Suppressor macrophage treated with lipopolysaccharide for 1 hour (primary cell): ENCODE measurements around the gene PIGN.
"Not testable (repeated sequence)": the region's sequence is repeated elsewhere in the genome, so short reads cannot be mapped to it uniquely, and the experiment has no call there.

ENCODE experiments used
- DNase-seq, 3 donors: peaks; one replicate each; pipeline ENCODE4 v3.0.0-alpha.2; 2020 to 2022

Gene PIGN

DNA sequence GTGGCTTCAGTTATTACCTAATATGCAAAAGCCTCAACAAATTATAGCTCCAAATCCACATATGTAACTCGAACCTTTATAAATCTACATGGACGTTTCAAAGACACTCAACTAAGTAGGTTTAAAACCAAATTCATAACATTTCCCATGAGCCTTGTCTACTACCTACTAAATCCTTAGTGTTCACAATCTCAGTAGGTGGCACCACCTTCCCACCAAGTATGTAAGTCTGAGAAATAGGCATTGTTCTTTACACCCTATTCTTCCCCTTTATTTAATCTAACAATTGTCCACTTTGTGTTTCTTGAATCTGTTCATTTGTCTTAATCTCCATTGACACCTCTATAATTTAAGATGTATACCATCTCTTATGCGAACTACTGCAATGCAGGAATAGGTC, 4.6 kb downstream of the PIGN start:
- no peak for DNase-seq

DNA sequence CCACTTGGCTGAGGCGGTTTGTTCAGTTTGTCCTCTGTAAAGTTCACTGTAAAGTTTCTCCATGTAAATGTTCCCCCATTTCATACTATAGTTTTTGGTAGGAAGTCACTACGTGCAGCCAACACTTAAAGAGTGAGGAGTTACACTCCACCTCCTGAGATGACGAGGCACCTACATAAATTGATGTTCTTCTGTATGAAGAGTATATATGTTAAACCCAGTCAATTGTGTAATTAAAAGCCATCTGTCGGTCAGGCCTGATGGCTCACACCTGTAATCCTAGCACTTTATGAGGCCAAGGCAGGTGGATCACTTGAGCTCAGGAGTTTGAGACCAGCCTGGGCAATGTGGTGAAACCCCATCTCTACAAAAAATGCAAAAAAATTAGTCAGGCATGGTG, 7.6 kb downstream of the PIGN start:
- DNase-seq: no peak

DNA sequence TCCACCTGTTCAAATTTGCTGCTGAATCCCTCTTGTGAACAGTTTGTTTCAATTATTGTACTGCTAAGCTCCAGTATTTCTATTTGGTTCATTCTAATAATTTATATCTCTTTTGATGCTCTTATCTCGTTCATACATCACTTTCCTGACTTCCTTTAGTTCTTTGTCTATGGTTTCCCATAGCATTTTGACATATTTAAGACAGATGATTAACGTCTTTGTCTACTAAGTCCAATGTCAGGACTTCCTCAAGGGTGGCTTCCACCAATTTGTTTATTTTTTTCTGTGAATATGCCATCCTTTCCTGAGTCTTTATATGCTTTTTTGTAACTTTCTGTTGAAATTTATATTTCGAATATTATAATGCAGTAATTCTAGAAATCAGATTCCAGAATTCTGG, 9.6 kb downstream of the PIGN start:
- no peak for DNase-seq

DNA sequence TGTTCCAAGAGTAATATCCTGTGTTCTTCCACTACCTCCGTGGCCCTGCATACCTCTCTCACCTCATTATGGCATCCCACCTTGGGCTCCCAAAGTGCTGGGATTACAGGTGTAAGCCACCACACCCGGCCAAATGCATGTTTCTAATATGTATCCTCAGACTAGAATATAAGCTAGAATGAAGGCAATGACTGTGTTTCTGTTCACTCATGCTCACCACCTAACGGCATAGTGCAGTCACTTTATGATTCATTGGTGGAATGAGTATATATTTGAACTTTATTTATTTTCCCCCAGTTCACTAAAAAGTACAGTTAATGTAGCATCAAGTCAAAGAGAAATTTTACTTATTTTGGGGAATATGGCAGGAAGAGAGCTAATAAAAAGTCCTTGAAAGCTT, 11.3 kb downstream of the PIGN start:
- no peak for DNase-seq

DNA sequence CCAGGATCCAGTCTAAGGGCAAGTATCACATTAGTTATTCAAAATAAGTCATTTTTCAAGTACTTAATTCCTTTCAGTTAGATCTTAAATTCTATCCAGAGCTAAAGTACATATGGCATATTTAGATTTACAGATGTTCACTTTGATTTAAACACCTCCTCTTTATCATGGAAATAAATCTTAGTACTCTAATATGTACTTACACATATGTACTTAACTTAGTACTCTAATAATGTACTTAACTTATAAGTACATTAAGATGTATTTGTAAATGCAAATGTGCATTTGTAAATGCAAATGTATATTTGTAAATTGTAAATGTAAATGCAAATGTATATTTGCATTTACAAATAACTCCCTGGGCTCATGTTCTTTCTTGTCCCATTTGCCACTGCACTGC, 14.6 kb downstream of the PIGN start:
- DNase-seq: no peak

DNA sequence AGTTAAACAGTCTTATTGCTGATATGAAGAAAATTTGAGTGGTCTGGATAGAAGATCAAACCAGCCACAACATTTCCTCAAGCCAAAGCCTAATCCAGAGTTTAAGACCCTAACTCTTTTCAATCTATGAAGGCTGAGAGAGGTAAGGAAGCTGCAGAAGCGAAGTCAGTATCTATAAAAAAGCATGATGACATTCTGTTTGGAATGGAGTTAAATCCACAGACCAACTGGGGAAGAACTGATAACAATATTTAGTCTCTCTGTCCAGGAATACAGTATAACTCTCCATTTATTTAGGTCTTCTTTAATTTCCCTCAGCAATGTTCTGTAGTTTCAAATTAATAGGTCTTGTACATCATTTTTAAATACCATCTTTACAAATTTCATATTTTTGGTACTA, 16.0 kb downstream of the PIGN start:
- no peak for DNase-seq

DNA sequence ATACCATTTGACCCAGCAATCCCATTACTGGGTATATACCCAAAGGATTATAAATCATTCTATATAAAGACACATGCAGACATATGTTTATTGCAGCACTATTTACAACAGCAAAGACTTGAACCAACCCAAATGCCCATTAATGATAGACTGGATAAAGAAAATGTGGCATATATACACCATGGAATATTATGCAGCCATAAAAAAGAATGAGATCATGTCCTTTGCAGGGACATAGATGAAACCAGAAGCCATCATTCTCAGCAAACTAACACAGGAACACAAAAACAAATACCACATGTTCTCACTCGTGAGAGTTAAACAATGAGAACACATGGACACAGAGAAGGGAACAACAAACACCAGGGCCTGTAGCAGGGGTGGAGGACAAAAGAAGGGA, 20.3 kb downstream of the PIGN start:
- not testable (repeated sequence) for DNase-seq

DNA sequence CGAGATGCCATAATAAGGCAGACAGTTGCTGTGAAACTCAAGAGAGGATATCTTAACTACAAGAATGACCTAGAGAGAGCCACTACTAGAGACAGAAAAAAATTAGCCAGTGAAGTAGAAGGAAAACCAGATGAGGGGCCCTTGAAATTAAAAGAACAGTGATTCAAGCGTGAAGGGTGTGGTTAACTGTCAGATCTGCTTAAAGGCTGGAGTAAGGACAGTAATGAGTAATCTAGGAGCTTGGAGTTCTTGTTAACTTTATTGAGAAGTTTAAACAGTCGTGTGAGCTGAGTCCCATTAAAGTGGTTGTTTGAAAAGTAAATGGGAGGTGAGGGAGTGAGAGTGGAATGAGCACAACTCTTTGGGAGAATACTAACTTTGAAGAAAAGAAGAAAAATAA, 21.3 kb downstream of the PIGN start:
- DNase-seq: no peak

DNA sequence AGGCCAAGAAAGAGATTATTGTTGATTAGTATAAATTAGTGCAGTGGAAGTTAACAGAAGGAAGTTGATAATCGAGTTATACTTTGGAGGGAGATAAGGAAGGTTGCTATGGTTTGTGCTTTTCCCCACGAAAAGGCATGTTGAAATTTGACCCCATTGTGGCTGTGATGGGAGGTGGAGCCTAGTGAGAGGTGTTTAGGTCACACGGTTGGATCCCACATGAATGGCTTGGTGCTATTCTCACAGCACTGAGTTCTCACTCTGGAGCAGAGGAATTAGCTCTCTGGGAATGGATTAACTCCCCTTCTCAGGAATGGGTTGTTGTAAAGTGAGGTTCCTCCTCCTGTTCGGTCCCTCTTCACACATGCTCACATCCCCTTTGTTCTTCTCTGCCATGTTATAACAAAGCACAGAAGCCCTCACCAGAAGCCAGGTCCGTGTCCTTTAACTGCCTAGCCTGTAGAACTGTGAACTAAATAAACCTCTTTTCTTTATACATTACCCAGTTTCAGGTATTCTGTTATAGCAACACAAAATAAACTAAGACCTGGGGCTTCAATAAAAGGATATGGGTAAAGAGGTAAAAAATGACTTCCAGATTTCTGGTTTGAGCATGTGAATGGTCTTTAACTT, 21.9 kb downstream of the PIGN start:
- DNase-seq: no peak

DNA sequence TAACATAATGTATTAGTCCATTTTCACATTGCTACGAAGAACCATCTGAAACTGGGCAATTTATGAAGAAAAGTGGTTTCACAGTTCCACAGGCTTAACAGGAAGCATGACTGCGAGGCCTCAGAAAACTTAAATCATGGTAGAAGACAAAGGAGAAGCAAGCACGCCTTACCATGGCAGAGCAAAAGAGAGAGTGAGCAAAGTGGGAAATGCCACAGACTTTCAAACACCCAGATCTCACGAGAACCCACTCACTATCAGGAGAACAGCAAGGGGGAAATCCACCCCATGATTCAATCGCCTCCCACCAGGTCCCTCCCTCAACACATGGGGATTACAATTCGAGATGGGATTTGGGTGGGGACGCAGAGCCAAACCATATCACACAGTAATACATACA, 22.5 kb downstream of the PIGN start:
- peak; percentile 27 to 56 (median 38) for DNase-seq

DNA sequence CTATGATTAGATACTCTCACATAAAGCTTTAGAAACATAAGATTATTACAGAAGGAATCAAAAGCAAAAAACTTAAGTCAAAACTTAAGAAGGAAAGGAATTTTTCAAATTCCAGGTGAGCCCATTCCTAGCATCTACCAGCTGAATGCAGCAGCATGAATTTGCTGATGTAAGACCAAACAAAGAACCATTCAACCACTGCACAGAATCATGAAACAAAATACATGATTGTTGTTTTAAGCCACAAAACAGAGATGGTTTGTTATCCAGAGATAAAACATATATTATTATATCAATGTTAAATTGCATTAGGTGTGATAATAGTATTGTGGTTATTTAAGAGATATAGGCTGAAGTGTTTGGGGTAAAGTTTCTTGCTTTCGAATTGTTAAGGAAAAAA, 29.0 kb downstream of the PIGN start:
- DNase-seq: no peak

DNA sequence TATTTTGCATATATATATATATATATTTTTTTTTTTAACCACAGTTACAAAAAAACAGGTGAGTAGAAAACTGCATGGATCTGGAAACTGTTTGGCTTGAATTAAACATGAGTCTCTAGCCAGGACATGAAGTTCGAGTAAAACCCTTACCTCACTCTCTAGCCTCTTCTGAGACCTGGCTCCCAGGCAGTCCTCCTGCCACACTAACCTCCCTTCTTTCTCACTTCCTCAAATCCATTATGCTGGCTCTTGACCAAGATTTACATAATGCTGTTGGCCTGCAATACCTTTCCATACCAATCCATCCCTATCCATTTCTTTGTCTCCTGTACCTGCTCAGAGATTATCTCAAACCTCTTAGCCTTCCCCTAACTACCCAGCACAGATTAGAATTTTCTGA, 34.0 kb downstream of the PIGN start:
- DNase-seq: peak in 1 of 3 donors; percentile 6

DNA sequence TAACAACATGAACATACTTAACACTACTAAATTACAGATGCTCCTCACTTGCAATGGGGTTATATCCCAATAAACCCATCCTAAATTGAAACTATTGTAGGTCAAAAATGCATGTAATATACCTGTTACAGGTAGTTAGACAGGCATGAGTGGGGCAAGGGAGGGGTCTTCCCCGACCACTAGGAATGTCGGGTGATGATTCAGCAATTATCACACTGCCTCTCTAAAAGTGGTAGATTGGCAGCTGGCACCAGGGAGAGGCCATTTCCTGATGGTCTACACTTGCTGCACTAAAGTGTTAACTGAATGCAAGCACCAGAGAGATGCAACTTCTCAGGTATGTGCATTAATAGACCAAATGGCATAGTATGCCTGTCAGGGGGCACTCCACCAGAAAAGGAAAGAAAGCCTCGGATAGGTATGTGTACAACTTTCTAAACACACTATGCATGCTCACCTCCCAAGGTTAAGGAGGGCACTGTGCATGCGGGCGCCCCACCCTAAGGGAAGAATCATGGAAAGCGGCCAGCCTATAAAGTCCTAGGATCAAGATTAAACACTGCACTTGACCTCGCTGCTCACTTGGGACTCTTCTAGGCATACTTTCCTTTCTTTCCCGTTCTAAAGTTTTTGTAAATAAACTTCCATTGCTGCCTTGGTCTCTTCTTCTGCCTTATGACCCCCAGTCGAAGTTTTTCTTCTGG, 35.6 kb downstream of the PIGN start:
- DNase-seq: no peak

DNA sequence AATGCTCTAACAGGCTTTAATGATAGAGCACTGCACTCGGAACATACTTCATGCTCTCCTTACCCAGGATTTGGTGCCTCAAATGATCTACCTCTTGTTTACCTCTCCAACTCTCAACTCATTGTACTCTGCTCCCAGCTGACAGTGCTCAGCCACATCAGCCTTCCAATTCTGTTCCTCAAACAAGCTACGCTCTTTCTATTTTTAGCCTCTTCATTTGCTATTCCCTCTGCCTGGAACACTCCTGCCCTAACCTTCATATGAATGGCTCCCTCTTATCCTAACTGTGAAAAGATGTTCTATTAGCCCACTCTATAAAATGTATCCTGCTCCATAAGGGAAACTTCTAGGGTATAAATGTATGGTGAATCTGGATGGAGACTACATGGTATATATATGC, 42.5 kb downstream of the PIGN start:
- DNase-seq: no peak

DNA sequence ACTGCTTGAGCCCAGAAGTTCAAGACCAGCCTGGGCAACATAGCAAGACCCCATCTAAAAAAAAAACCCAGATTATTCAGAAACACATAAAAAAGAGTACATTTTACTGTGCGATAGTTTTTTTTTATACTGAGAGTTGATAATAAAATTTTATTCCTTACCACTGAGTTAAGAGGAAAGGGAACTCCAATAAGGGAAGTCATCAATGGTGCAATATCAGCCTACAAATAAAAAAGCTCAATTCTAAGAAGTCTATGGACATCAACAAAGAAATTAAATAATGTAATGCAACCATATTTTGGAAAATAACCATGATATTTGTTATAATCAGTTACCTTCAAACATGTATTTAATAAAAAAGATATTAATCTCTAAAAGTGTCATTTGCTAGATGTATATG, 46.6 kb downstream of the PIGN start:
- DNase-seq: peak in 2 of 3 donors; percentile 7 to 36

DNA sequence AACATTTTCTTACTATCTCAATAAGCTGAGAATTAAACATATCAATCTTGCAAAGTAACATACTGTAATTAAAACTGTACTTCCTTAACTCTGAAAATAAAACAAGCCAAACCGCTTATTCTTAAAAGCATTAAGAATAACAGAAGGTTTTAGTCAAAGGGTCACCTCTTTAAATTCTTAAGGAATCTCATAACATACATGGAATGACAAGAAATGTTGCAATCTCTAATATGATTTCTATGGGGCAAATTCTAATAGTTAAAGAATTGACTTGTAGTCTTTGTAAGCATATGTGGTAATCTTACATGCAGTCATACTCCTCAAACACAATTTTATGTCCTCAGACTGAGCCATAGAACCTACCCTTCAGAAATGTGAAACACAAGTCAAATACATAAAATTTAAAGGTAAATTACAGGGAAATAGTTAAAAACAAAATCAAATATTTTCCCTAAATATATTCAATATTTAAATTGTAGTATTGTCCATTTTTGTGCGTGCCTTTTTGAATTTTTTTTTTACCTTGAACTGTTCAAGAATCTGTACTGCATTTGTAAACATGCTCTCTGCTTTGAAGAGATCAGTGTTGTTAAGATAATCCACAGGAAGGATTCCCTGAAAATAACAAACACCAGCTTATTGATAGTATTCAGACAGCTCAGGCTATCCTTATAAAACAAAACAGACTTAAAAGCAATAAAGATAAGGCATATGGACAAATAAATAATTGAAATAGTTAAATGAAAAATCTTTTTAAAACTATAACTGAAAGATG, 48.2 kb downstream of the PIGN start:
- no peak for DNase-seq

DNA sequence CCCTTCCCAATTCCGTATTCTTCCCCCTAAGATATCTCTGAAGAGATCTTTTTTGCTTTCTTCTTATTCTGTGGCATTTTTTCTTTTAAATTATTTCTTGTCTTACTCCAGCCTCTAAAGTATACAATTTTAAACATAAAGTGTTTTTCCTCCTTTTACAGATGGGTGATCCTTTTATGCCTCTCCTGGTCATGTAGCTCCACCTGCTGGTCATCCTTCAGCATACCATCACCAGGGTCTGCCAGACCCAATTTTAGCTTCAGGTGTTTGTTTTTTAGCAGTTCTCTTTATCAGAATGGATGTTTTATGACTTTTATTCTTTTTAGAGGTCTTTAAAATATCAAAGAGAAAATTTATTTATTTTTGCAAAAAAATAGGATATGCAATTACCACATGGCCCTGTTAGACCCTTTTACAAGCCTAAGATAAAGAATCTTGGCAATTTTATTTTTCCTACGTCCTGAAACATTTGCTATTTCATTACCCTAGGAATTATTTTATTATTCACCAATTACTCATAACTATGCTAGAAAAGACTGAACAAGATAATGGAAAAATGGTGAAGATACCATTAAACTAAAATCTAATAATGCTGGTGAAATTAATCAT, 55.5 kb downstream of the PIGN start:
- DNase-seq: peak; percentile 70 to 82 (median 78)

DNA sequence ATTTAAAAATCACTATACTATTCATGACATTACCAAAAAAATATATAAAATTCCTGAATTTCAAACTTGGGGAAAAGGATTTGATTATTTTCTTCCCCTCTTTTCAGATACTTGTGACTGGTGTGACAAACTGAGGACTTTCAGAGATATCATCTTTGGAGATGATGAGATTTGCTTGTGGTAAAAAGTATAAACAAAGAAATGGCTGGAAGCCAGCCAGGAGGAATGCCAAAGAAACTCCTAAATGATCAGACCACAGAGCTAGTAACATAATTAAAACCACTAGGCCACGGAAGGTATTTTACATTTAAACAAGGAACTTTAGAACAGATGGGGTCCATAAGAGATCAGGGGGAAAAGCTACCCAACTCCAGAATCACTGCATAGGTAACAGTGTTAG, 58.7 kb downstream of the PIGN start:
- DNase-seq: no peak

DNA sequence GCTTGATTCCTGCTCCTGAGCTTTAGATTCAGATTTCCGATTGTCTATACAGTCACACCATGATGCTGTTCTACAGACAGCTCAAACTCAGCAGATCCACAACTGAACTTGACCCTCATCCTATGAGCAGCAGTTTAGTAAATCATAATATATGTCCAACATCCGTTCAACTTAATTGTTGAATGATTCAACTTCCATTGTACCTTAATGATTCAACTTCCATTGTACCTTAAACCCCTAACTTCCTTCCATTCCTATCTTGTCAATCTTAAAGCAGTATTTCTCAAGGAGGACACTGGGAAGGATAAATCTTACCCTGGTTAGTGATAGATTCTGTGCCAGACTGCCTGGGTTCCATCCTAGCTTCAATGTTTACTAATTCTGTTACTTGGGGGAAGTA, 60.1 kb downstream of the PIGN start:
- no peak for DNase-seq

DNA sequence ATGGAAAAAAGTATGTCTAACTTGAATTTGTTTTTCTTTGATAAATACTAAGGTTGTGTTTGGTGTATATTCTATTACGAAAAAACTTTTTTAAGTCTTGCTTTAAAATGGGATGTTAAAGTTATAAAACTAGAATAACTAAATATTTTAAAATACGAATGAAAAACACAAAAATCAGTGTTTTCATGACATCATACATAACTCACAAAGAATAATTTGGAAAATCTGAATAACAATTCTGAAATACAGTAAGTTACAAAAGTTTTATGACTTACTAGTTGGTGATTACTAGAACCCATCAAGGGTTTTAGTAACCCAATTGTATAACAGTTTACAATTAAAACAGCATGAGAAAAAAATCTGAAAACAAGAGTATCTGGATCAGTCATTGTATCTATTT, 61.2 kb downstream of the PIGN start:
- DNase-seq: no peak

DNA sequence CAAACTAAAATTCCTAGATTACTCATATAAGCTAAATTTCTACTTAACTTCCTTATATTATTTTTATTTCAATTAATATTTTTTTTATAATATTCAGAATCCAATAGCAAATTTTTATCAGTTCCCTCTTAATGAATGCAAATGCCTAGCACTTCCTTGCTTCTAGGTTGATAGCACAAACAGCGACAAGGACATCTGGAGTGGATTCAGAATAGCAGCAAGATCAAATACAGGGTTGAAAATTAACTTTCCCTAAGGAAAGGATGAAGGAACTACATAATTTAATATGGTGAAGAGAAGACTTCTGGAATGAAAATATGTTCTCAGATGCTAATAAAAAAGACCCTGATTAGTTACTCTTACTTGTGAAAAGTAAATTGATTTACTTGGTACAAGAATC, 64.5 kb downstream of the PIGN start:
- DNase-seq: no peak

DNA sequence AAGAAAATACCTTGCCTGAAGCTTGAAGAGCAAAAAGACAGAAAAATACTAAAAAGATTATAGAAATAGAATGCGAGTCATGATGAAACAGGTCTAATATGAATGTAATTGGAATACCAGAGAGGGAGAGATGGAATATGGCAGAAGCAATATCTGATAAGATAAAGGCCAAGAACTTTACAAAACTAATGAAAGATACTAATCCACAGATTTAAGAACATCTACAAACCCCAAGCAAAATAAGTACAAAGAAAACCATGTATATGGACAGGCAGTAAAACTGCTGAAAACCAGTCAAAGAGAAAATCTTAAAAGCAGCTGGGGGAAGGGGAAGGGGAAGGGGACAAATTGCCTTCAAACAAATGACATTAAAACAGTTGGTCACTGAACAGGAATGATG, 67.0 kb downstream of the PIGN start:
- DNase-seq: no peak

DNA sequence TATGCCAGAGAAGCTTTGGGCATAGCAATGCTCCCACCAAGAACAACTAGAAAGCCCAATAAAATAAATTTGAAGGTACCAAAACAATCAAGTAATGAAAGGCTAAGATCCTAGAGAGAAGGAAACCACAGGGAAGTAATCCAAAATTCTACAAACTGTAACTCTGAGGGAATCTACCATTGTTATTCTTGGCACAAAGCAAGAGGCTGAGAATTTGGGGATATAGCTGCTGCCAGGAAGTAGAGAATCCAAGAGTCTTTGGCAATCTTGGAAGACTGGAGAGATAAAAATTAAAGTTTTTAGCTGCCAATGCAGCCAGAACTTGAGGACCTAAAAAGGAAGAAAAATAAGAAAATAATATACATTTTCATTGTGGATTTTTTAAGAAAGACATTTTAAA, 68.5 kb downstream of the PIGN start:
- no peak for DNase-seq

DNA sequence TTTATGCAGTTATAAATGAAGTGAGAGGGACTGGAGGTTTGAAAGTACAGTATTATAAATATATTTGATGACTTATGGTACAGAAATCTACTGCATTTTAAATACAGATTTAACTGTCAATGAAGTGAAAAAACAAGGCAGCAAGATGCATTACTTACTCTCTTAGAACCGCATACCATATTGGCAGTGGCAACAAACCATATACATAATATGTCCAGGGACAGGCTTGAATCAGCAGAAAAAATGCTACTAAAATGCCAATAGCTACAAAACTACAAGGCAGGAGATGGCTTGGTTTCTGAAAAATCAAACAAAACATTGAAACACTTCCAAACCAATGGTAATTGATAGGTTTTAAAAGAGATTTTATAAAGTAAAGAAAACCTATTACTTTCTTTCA, 77.2 kb downstream of the PIGN start:
- no peak for DNase-seq
